HG02870 (cell line): ENCODE results near the gene GALNT10.

Experiments used
- ATAC-seq: cut with Tn5 transposase; IDR thresholded peaks from one replicate; pipeline ENCODE4 v1.9.1; 2021; ENCODE audit warnings: mild to moderate bottlenecking, moderate library complexity; ENCODE audit not compliant: unreplicated experiment

GALNT10 gene

DNA sequence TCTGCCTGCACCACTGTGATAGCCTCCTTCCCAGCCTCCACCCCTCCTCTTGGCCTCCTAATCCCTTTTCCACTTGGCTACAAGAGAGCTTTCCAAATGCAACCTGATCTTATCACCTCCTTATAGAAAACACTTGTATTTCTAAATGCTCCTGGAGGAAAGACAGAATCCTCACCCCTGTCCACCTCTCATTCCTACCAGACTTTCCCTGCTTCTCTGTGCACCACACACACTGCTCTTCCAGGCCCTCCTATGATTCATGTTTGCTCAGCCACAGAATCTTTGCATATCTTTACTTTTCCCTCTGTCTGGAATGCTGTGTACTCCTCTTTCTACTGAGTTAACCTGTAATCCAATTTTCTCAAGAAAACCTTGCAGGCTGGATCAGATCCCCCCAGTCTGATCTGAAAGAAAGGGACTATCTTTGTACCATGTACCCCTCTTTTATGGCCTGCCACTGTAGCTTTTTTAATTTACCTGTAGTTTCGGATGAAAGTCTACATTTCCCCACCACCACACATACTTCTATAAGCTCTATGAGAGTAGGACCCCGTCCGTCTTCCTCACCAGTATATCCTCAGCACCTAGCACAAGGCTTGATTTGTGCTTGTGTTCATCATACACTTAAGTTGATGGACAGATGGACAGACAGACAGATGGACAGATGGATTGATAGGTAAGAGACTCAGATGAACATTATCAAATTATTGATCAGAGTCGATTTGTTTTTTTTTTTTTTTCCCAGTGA lies 95.3 kb downstream of the GALNT10 start:
- no peak for ATAC-seq

DNA sequence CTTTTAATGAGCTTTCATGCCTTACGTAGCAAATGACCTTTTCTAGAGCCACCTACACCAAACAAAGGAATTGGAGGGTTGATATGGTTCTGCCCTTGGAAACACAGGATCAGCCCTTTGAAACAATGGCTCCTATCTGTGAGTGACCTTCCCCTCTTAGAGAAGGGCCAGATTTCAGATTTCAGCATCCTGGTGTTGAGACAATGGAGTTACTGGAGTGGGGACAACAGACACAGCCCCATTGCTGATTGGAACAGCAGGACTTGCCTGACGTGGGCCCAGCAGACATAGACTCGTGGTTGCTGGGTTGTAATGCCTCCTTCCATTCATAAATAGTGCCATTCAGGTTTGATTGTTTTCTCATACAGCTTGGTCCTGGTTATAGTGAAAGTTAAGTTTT lies 96.0 kb downstream of the GALNT10 start:
- ATAC-seq, result no peak

DNA sequence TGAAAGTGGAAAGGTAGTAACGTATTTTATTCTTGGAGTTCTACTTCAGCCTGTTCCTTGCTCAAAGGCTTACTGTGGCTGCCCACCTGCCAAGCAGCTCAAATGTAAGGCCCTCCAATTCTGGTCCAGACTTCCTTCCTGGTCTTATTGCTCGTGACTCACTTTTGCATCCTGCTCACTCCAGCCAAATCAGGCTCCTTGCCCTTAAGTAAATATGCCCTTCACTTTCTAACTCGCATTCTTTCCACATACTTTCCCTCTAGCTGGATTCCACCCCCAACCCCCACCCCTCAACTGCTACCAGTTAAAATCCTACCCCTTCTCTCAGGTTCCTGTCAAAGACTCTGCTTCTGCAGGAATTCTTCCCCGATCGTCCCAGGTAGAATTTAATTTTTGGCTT lies 96.6 kb downstream of the GALNT10 start:
- ATAC-seq, result no peak

DNA sequence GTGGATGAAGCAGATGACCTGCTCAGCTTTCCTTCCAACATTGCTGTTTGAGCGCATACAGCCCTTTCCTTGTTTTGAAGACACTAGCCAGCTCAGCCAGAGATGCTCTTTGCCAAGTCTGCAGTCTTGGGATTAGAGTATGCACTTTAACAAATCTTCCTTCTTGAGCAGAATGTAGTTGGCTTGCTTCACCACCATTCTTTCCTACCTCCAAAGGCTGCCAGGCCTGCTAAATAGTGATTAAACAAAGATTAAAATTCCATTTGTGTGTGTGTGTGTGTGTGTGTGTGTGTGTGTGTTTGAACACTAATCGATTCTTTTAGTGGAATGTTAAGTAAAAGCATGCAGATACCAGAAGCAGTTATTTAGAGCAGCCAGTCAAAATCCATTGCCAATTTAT lies 97.6 kb downstream of the GALNT10 start:
- ATAC-seq, result no peak

DNA sequence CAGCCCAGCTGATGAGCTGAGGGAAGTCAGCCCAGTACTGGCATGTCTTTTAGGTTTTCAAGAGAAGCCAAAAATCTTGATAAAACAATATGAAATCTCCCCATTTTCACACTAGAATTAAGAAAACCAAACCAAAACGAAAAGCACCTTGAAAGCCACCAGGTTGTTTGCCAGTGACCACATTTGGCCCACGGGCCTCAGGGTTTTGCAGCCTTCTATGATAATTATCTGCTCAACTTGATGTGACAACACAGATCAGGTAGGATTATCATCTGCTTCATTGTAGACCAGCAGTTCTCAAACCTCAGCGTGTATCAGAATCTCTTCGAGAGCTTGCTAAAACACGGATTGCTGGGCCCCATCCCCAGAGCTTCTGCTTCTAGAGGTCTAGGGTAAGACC lies 101.4 kb downstream of the GALNT10 start:
- ATAC-seq, result no peak

DNA sequence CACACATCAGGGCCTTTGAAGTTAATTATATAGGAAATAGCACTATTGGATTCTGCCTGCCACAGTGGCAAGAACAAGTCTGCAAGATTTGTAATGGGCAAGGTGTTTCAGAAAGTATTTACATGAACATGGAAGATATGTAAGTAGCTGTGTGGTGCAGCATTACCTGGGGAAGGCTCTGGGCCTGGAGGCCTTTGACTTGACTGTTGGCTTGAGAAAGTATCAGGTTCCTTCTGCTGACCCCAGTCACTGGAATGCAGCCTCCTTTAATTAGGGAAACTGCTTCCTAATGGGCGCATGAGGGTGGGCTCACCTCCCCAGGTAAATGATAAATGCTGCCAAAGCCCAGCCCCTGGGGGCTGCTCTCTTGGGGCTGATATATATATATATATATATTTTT lies 102.7 kb downstream of the GALNT10 start:
- no peak for ATAC-seq

DNA sequence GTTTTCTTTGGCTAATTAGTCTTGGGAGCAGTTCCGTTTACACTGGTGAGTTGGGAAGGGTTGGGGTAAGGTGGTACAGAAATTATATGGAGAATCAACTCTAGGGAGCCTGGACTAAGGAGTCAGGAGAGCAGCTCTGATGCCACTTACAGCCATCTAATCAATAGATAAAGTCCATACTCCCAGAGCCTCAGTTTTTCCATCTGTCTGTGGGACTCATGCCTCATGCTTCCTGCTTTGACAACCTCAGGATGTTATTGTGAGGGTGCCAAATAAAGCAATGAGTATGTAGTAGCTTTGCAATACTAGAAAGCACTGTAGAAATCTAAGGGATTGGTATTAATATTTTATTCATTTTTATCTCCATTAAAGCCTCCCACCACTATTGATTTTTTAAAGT lies 105.0 kb downstream of the GALNT10 start:
- no peak for ATAC-seq

DNA sequence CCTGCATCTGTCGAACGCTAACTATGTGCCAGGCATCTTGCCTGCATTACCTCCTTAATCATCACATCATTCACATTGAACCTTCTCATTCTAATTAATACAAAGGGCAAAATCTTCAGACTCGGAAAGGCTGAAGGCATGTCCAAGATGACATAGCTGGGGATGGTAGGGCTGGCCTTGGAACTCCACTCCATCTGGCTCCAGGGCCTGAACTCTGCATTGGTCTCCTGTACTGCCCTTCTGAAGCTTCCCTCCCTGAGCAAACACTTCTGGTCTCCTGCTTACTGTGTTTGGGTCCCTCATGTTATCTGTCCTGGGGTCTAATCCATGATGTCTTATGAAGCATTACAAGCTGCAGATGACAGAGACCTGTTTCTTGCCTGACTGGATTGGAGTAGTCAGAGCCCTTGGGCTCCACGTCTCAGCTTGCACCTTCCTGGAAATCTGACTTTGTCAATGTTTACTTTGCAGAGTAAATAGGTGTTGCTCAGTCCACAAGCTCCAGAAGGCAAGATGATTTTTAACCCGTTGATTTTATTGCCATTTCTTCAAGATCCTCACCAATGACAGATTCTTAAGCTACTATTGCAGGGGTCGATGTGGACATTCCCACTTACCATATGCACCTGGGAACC lies 106.1 kb downstream of the GALNT10 start:
- no peak for ATAC-seq

DNA sequence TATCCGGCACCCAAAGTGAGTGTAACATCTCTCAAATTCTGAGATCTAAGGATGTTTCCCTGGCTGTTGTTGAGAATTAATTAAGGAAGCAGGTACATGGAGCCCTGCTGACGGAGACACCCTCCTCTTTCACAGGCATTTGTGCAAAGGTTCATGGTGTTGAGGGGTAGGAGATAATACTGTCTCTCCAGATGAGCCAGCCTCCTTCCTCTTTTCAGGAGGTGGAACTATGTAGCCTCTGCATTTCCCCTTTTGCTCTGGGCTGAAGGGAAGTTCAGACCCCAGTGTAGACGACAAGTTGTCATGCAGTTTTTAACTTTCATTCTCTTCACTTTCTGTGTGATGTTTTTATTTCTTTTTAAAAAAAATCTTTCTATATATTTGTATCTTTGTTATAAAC lies 107.5 kb downstream of the GALNT10 start:
- no peak for ATAC-seq

DNA sequence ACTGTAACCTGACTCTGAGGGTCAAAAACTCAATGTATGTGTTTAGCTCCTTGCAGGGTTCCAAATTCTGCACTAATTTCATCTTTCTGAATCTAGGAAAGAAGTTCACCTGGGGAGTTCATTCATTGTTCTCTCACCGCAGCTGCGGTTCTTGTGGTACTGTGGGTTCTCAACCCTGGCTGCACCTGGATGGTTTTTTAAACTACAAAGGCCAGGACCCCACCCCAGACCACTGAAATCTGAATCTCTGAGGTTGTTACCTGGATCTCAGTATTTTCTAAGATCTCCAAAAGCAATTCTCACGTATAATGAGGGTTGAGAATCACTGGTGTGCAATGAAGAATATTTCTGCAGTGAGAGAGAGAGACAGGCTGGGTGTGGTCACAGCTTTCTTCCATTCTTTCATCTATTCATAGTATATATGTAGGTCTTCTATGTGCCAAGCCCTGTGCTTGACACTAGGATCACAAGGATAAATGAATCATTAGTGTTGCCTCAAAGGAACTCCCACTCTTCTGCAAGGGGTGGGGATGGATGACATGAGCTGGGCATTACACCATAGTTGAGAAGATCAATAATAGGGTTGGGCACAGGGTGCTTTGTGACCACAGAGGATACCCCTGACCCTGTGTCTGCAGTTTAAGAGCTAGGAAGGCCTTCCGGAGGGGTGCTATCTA lies 109.8 kb downstream of the GALNT10 start:
- no peak for ATAC-seq

DNA sequence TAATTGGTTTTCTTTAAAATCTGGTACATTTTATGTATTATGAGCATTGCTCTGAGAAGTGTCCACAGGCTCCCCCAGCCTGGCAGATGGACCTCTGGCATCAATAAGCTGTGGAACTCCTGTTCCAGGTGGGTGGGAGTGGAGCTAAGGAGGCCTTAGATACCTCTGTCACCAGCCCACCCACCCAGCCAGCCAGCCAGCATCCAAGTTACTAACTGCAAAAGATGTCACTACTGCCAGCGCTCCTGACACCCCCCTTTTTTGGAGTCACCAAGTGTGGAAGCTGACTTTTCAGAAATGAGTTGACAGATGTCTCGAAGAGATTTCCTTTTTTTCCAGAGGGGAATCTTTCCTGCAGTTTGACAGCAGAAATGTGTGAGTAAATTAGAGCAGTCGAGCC lies 111.2 kb downstream of the GALNT10 start:
- ATAC-seq, result no peak

DNA sequence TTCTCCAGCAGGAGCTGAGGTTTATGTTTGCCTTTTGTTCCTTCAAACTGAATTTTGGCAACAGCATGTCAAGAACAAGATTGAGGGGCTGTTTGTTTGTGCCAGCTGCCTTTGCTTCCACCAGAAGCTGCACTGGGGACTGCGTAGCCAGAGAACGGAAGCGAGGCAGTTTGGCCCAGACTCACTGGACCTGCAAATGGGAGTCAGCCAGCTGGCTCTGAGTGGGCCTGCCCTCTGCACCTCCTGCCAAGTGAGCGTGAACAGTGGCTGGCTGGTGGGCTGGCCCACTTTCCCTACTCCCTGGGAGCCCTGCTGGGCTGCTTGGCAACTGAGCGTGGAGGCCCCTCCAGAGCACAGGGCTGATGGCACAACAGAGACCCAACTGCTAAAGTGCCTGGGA lies 111.6 kb downstream of the GALNT10 start:
- no peak for ATAC-seq

DNA sequence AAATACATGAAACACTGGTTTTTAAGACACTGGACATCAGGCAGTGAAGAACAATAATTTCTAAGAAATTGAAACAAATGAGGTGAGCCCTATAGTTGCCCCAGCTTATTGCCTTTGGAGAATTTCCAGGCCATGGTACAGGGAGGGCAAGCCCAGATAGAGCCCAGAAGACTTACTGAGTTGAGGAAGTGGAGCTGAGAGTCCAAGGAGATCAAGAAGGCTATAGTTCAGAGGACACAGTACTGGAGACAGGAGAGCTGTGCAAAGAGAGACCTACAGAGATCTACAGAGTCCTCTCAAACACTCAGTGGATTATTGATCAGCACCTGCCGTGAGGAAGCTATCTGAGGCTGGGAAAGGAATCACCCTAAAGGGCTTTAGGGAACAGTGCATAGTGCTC lies 112.6 kb downstream of the GALNT10 start:
- ATAC-seq, result no peak

DNA sequence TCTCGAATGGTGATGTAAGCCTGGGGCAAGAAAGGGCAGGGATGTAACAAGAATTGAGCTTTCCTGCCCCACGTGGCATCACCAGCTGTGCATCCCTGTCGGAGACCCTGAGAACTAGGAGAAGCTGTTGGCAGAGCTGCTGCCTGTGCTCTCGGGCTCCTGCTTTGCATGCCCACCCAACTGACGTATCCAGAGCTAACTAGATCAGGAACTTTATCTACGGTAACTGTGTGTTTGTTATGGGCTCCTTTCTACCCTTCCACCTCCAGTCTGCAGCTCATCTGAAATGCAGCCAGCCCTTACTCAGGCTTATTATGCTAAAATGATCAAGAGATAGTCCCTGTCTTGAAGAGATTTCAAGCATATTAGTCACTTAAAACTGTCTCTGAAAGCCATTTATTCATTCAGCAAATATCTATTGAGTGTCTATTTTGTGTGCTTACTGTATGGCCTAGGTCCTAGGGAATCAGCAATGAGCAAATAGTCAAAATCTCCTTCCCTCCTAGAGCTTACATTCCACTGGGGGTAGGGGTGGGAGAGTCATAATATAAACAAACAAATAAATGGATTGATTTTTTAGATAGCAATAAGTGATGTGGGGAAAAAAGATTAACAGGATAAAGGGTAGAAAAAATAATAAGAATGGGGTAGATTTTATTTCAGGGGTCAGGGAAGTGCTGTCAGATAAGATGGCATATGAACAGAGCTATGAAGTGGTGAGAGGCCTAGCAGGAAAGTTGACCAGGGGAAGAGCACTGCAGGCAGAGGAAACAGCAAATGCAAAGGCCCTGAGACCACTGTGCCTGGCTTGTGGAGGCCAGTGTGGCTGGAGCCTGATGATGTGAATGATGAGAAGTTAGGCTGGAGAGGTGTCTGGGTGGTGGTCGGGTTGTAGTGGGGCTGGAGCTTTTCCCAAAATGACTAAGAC lies 118.2 kb downstream of the GALNT10 start:
- no peak for ATAC-seq

DNA sequence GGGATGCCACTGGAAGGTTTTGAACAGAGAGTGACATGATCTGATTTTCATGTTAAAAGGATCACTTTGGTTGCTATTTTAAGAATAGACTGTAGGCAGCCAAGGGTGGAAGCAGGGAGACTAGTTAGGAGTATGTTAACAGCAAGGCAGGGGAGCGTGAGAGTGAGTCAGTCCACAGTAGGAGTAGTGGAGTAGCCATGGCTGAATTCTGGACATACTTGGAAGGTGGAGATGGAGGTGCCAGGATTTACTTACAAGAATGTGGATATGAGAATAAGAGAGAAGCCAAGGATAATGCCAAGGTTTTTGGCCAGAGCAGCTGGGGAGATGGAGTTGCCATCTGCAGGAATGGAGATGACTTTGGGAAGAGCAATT lies 118.8 kb downstream of the GALNT10 start:
- ATAC-seq, result no peak

DNA sequence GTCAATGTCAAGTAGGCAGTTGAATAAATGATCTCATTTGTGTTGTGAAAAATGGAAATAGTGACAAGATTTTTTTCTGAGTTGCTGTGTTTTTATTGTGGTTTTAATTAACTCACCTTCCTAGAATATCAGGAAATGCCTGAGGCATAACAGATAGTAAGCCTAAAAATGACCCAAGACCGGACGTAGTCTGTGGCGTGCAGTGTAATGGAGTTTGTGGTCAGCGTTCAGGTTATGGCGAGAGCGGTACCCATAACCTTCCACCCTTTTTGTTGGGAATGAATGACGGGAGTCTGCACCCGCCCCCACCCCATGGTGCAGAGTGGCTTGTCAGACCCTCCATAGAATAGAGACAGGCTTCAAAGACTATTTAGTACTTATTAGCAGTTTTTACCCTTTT lies 119.3 kb downstream of the GALNT10 start:
- no peak for ATAC-seq

DNA sequence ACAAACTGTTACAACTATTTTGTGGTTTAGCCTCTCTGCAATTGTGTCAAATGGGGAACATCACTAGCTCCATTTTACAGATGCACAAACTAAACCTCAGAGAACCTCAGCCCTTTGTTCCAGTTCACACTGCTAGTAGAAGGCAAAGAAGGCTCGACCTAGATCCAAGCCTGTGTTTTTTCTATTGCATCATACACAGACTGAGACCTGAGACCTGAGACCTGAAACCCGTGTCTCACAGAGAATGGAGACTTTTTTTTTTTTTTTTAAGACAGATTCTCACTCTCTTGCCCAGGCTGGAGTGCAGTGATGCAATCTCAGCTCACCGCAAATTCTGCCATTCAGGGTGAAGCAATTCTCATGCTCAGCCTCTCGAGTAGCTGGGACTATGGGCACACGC lies 120.8 kb downstream of the GALNT10 start:
- peak; percentile 65 for ATAC-seq

DNA sequence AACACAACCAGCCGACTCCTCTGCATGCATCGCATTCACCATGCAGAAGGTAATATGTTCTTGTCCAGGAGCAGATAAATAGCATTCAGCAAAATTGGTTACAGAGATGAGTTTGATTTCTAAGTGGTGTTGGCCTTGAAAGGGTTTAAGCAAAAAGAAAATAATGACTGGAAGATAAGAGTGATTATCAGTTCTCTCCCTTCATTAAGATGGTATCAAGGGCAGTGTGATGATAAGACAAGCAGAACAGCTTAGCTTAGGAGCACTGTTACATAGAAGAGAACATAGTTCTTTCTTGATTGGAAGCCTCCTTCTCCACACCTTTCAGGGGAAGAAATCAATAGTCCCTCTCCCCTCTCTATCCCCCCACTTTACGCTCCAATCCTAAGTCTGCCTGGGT lies 121.5 kb downstream of the GALNT10 start:
- no peak for ATAC-seq

DNA sequence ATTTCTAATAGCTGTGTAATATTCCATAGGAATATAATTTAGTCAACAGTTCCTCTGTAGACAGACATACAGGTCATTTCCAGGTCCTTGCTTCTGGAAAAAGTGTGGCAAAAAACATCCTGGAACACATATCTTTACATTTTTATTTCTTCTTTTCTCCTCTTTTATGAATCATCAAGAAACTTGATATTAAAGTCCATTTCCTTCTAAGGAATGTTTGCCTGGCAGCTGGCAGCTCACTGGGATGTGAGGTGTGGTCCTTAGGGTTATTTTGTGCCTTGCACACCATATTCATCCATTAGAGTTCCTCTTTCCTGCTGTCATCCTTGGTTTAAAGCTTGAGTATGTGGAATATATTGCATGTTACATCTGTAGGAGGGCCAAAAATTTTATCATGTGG lies 122.0 kb downstream of the GALNT10 start:
- ATAC-seq, result no peak

DNA sequence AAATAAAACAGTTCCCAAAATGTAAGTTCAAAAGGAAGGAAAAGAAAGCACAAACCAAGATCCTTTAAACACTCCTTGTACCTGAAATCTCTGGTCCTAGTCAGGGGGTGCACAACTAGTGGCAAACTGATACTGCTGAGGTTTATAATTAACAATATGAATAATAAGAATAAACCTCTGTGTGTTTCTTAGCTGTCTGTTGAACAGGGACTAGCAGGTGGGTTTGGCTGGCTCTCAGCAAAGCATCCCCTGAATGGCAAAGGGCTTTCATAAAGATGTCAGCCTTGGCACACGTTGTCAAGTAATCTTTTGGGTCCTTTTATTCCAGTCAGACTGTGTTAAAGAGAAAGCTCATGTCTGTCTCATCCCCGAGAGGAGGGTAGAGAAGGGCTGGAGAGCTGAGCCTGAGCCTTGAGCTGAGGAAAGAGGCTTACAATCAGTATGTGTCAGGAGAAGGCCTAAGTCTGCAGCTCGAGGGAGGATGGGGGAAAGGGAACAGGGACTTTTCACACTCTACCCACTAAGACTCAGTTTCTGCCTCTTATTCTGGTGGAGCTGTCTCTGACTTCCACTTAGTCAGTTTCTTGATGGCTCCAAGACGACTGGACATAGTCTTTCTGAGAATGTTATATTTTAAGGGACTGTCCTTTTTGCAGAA lies 123.0 kb downstream of the GALNT10 start:
- ATAC-seq, result peak; percentile 45

DNA sequence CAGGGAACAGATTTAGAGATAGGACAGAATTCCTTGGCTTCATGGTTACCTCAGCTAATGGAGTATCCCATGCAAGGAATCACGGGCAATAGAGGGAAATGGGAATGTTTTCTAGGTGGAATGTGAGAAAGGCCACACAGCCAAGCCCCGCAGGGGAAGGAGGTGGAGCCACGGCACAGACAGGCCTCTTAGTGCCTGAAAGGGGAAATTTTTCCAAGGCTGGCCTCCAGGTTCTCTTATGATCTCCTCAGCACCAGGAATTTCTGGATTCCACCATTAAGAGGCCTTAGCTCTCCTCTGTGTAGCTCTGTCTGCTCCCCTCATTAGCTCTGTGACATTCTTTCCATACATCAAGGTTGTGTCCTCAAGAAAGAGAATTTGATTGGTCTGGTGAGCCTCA lies 124.7 kb downstream of the GALNT10 start:
- no peak for ATAC-seq
